Right kidney (tissue), 1 donor: ENCODE data around the gene HMGA1.
A peak's percentile ranks its signal among the peaks of the same experiment; 100 is the strongest.
"Not testable (repeated sequence)": the region's sequence is repeated elsewhere in the genome, so short reads cannot be mapped to it uniquely, and the experiment has no call there.

ENCODE experiments used
- DNase-seq: peaks from one replicate; pipeline ENCODE4 v3.0.0-alpha.2; 2016

Gene HMGA1

GRCh38 chr6:34249469-34250261 lies 13.0 kb downstream of the HMGA1 start:
- DNase-seq, result no peak

GRCh38 chr6:34252395-34252794 lies 15.7 kb downstream of the HMGA1 start:
- not testable (repeated sequence) for DNase-seq

- no peak for DNase-seq
Observed at GRCh38 chr6:34259529-34260069, 22.9 kb downstream of the HMGA1 start.

- DNase-seq, result no peak
Observed at GRCh38 chr6:34260576-34261267, 24.0 kb downstream of the HMGA1 start.

GRCh38 chr6:34263484-34263883 lies 26.8 kb downstream of the HMGA1 start:
- DNase-seq, result not testable (repeated sequence)

- DNase-seq, result no peak
Observed at GRCh38 chr6:34267746-34268145, 31.1 kb downstream of the HMGA1 start.

GRCh38 chr6:34269132-34269531 lies 32.5 kb downstream of the HMGA1 start:
- DNase-seq, result not testable (repeated sequence)

GRCh38 chr6:34269658-34270341 lies 33.1 kb downstream of the HMGA1 start:
- not testable (repeated sequence) for DNase-seq

- DNase-seq, result no peak
Observed at GRCh38 chr6:34272013-34272926, 35.6 kb downstream of the HMGA1 start.

GRCh38 chr6:34273242-34273805 lies 36.7 kb downstream of the HMGA1 start:
- no peak for DNase-seq

GRCh38 chr6:34274129-34274528 lies 37.5 kb downstream of the HMGA1 start:
- no peak for DNase-seq

- DNase-seq, result no peak
Observed at GRCh38 chr6:34275128-34275804, 38.6 kb downstream of the HMGA1 start.

GRCh38 chr6:34276191-34276590 lies 39.5 kb downstream of the HMGA1 start:
- DNase-seq, result no peak

- DNase-seq, result peak; percentile 27
Observed at GRCh38 chr6:34276881-34277762, 40.4 kb downstream of the HMGA1 start.

- DNase-seq, result no peak
Observed at GRCh38 chr6:34277763-34278112, 41.1 kb downstream of the HMGA1 start.

GRCh38 chr6:34278833-34279232 lies 42.2 kb downstream of the HMGA1 start:
- no peak for DNase-seq

- no peak for DNase-seq
Observed at GRCh38 chr6:34280216-34280615, 43.5 kb downstream of the HMGA1 start.

- no peak for DNase-seq
Observed at GRCh38 chr6:34281702-34282334, 45.1 kb downstream of the HMGA1 start.
